Kidney (tissue), 14 donors: Measurements from ENCODE around the gene ZFP90. TPM values are rescaled to one million over a fixed set of nuclear protein-coding genes. Genes with fewer than 3 reads are reported as not detected.

Experiments used
- DNase-seq, 5 donors: peaks; one replicate each; pipeline ENCODE4 v3.0.0-alpha.2; 2013 to 2020
- FAIRE-seq: peaks from 2 replicates; lab custom pipeline; 2012; peaks lifted over from hg19 to GRCh38; lab: Jason Lieb, UNC
- H3K27ac ChIP-seq, 2 donors: one replicate each; pipeline ENCODE4 v1.7.0; 2013; ENCODE audit warnings: low read depth in 2 of 2, low read length in 2 of 2, inconsistent platforms in 1 of 2
- H3K27me3 ChIP-seq: one replicate; pipeline ENCODE4 v1.7.1; 2013; ENCODE audit warnings: low read length, inconsistent platforms; ENCODE audit not compliant: control insufficient read depth, insufficient read depth
- H3K36me3 ChIP-seq, 3 donors: one replicate each; pipeline versions ENCODE4 v1.7.0 to v1.7.1; 2013; ENCODE audit warnings: low read length in 3 of 3, control low read depth in 1 of 3, inconsistent platforms in 1 of 3; ENCODE audit not compliant: insufficient read depth in 3 of 3, control insufficient read depth in 2 of 3
- H3K4me1 ChIP-seq, 3 donors: one replicate each; pipeline versions ENCODE4 v1.7.0 to v1.7.1; 2013; ENCODE audit warnings: low read length in 3 of 3, inconsistent platforms in 1 of 3, low read depth in 1 of 3; ENCODE audit not compliant: control insufficient read depth in 2 of 3, insufficient read depth in 2 of 3
- H3K4me3 ChIP-seq, 3 donors: one replicate each; pipeline versions ENCODE4 v1.7.0 to v1.8.1; 2013; ENCODE audit warnings: low read length in 3 of 3, control low read depth in 1 of 3, inconsistent platforms in 1 of 3
- H3K9ac ChIP-seq, 3 donors: one replicate each; pipeline versions ENCODE4 v1.7.0 to v1.7.1; 2013; ENCODE audit warnings: low read length in 3 of 3, control low read depth in 1 of 3, inconsistent platforms in 1 of 3
- H3K9me3 ChIP-seq, 3 donors: one replicate each; pipeline versions ENCODE4 v1.7.0 to v1.7.1; 2013; ENCODE audit warnings: low read length in 3 of 3, control low read depth in 1 of 3, inconsistent platforms in 1 of 3; ENCODE audit not compliant: control insufficient read depth in 2 of 3, insufficient read depth in 1 of 3
- intact Hi-C: fragments of 100-400 bp; cut with DNase I; formaldehyde crosslinking; loops from one replicate; pipeline ENCODE4 v1.11.1; 2022
- polyA plus RNA-seq: library from polyadenylated mRNA; stranded (reverse); fragments of 350-450 nt; fragmentation: Illumina TruSeq; extraction: RNeasy Lipid Tissue Mini Kit (QIAGEN cat#74804); gene quantifications from one replicate; pipeline ENCODE4 v1.2.3, GENCODE V29; 2014; ENCODE audit warnings: low read depth, low replicate concordance; ENCODE audit not compliant: insufficient read depth
- total RNA-seq: library from RNA; stranded (reverse); fragmentation: NEBNext Ultra II Directional; extraction: Animal tissue kit (Norgen Biotek cat#: 25700); gene quantifications from one replicate; pipeline ENCODE4 v1.2.1, GENCODE V29; 2021
- TF ChIP-seq, protein P1 (sequence below): IDR thresholded peaks from 3 replicates; pipeline ENCODE4 v1.5.1; 2012; ENCODE audit warnings: mild to moderate bottlenecking, moderate library complexity, borderline replicate concordance; ENCODE audit not compliant: insufficient read depth; ENCODE audit errors: extremely low read depth
- donor health status: control.
- donor health status: control.
- donor health status: control.
- donor health status: control.
- donor health status: control.
- donor health status: DM: yes; HTN: yes; CAD: no.
- donor health status: Normal renal cell carcinoma (clear cell type).

Gene ZFP90
- total and polyA plus RNA-seq, 2 donors from 2014 or later: 10.9 to 30.3 TPM

DNA sequence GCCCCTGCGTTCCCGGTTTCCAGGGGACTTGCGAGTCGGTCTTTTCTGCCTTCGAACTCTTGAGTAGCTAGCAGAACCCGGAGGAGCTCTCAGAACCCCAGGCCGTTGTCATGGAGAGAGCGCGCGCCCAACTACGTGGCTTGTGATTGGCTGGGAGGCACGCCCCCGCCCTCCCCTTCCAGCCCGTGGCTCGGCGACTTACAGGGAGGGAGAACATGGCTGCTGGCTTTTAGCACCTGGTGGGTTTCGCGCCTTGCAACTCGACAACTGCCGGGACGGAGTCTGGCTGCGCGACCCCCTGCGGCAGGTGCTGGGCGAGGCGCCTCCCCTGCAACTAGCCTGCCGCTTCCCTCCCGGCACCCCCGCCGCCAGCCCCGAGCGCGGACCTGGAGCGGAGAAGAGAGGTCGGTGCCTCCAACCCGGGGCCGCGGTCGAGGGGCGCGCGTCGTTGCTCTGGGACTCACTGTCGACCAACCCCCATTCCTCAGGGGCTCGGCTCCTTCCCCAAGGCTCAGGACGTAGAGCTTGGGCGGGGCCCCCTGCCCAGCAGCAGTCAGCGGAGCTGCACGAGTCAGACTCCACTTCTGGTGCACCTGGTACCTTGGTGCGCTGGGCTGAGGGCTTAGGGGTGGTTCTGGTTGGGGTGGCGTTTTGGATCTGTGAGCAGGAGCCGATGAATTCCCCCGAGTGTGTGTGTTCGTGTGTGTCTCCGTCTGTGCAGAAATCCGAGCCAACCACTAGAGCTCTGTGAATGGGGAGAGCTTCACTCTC is 9.0 kb upstream of the ZFP90 start:
- DNase-seq (peak; percentile 92 to 96 (median 94)), FAIRE-seq (no peak)
- peak overlapping the region; percentile 63 to 82 (median 70) for H3K4me3 ChIP-seq
- peak overlapping the region; percentile 27 to 77 (median 44) for H3K9ac ChIP-seq
- H3K9me3 ChIP-seq: no peaks in the 10 kb centered on the region
- peak overlapping the region in 1 of 2 donors; percentile 63 for H3K27ac ChIP-seq
- intact Hi-C loops: no loop called here
- no peaks in the 10 kb centered on the region for H3K36me3 ChIP-seq
- TF ChIP-seq, protein P1, sequence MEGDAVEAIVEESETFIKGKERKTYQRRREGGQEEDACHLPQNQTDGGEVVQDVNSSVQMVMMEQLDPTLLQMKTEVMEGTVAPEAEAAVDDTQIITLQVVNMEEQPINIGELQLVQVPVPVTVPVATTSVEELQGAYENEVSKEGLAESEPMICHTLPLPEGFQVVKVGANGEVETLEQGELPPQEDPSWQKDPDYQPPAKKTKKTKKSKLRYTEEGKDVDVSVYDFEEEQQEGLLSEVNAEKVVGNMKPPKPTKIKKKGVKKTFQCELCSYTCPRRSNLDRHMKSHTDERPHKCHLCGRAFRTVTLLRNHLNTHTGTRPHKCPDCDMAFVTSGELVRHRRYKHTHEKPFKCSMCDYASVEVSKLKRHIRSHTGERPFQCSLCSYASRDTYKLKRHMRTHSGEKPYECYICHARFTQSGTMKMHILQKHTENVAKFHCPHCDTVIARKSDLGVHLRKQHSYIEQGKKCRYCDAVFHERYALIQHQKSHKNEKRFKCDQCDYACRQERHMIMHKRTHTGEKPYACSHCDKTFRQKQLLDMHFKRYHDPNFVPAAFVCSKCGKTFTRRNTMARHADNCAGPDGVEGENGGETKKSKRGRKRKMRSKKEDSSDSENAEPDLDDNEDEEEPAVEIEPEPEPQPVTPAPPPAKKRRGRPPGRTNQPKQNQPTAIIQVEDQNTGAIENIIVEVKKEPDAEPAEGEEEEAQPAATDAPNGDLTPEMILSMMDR: no peak
- peaks cover 0 to 10% (median 5%) of the 10 kb centered on the region in 3 donors for H3K4me1 ChIP-seq
- no peaks in the 10 kb centered on the region for H3K27me3 ChIP-seq

- no peak for DNase-seq
- Histone ChIP-seq H3K4me3 (no peak overlapping the region), H3K27ac (no peak overlapping the region), H3K27me3 (no peaks in the 10 kb centered on the region), H3K9ac (no peak overlapping the region), H3K36me3 (no peaks in the 10 kb centered on the region), H3K9me3 (no peaks in the 10 kb centered on the region), H3K4me1 (peaks cover 0 to 8% (median 3%) of the 10 kb centered on the region in 3 donors)
- TF ChIP-seq, protein P1: no peak
- FAIRE-seq: no peak
- intact Hi-C loops: no loop called here
Observed at GRCh38 chr16:68533937-68534336, 5.2 kb upstream of the ZFP90 start.

GRCh38 chr16:68535331-68535730 is 3.8 kb upstream of the ZFP90 start:
- no peak for FAIRE-seq
- TF ChIP-seq, protein P1: no peak
- intact Hi-C loops: no loop called here

More at GRCh38 chr16:68535331-68535730, 3.8 kb upstream of the ZFP90 start:
- Histone ChIP-seq H3K9ac (no peak overlapping the region), H3K9me3 (no peaks in the 10 kb centered on the region), H3K36me3 (no peaks in the 10 kb centered on the region), H3K4me3 (no peak overlapping the region), H3K4me1 (peaks cover 0 to 8% (median 0%) of the 10 kb centered on the region in 3 donors), H3K27me3 (no peaks in the 10 kb centered on the region), H3K27ac (no peak overlapping the region)
- DNase-seq: no peak
